MM.1S (cell line): ENCODE measurements around the gene SH3BP2.

ENCODE experiments used
- CTCF ChIP-seq: fragments of 300-600 bp; sonication (generic); IDR thresholded peaks from 2 replicates; pipeline ENCODE4 v1.5.1; 2016; ENCODE audit warnings: antibody characterized with exemption, low read length, mixed read lengths
- EZH2 ChIP-seq: fragments of 300-600 bp; sonication (generic); optimal IDR thresholded peaks from 2 replicates; pipeline ENCODE3; 2017; ENCODE audit warnings: low read depth, mild to moderate bottlenecking, antibody characterized with exemption, low read length, mixed read lengths
- EZH2phosphoT487 ChIP-seq: fragments of 300-600 bp; sonication (generic); IDR thresholded peaks from 2 replicates; pipeline ENCODE4 v1.6.1; 2018; ENCODE audit warnings: antibody characterized with exemption, low read length

- TF ChIP-seq CTCF (no peak), EZH2 (no peak), EZH2phosphoT487 (no peak)
Observed at GRCh38 chr4:2881431-2881830, 88.5 kb downstream of the SH3BP2 start.
